Measurements from ENCODE around the gene TOPORS. TPM values are rescaled to one million over a fixed set of nuclear protein-coding genes. Genes with fewer than 3 reads are reported as not detected.
"Not testable (repeated sequence)": the region's sequence is repeated elsewhere in the genome, so short reads cannot be mapped to it uniquely, and the experiment has no call there.

The TOPORS gene
- total and polyA plus RNA-seq, 5 donors from 2014 or later, result 26.9 to 29.8 (median 28.9) TPM

DNA sequence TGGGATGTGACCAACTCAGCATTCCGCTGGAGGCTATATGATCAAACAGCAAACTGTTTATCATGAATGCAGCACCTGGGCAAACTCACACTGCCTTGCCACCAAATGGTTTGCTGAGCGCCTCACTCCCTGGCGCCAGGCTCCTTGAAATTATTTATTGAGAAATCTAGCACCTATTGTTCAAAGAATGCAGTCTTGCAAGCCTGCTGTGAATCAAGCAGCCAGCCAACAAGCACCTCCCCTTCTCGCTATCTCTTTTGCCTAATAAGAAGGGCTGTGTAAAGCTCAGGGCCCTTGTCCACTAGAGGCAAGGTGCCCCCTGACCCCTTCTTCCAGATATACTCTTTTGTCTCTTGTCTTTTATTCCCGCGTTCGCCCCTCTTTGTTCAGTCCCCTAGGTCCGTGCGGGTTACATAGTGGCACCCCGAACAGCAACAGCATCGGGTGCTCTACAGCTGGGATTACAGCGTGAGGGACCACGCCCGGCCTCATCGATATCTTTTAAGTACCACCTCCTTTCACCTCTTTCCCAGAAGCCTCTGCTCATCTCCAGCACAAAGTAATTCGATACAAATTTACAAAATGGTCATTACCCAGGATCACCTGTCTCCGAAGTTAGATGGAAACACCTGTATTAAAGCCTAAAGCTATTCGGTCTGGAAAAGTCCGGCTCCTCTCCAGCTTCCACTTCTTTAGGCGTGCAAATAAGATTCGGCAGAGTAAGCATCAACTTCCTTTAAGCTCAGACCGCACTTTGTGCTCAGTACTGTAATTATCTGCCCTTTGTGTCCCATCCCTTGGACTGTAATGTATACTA lies 27.3 kb downstream of the TOPORS start:
- peak in 2 of 3 donors; percentile 21 to 57 for DNase-seq
- peak overlapping the region; percentile 89 for H3K27ac ChIP-seq (ENCODE audit: insufficient read depth, low read length, poor library complexity, severe bottlenecking)
- H3K4me1 Mint-ChIP-seq, result peaks cover 34 to 64% (median 44%) of the 10 kb centered on the region in 4 donors
- ATAC-seq (ENCODE audit: low read depth in 2 of 2), result peak; percentile 19 to 38
- peak overlapping the region; percentile 83 to 99 (median 87) for H3K27ac Mint-ChIP-seq
- peak overlapping the region; percentile 94 to 98 (median 98) for H3K4me3 Mint-ChIP-seq
- no peaks in the 10 kb centered on the region for H3K27me3 ChIP-seq (ENCODE audit: control insufficient read depth, insufficient read depth, low read length)
- peaks cover 41% of the 10 kb centered on the region for H3K4me1 ChIP-seq (ENCODE audit: control insufficient read depth, insufficient read depth, low read length, poor library complexity, severe bottlenecking)
- no peaks in the 10 kb centered on the region for H3K9me3 ChIP-seq (ENCODE audit: control insufficient read depth in 2 of 2, low read length in 2 of 2)
- no peaks in the 10 kb centered on the region for H3K27me3 Mint-ChIP-seq
- H3K9me3 Mint-ChIP-seq, result peaks cover 0 to 1% (median 0%) of the 10 kb centered on the region in 7 donors
- peak overlapping the region; percentile 98 for H3K4me3 ChIP-seq (ENCODE audit: low read depth, low read length)
- peaks cover 4% of the 10 kb centered on the region for H3K36me3 ChIP-seq (ENCODE audit: control insufficient read depth, insufficient read depth, low read length)
- peaks cover 22% of the 10 kb centered on the region for H3K36me3 Mint-ChIP-seq

DNA sequence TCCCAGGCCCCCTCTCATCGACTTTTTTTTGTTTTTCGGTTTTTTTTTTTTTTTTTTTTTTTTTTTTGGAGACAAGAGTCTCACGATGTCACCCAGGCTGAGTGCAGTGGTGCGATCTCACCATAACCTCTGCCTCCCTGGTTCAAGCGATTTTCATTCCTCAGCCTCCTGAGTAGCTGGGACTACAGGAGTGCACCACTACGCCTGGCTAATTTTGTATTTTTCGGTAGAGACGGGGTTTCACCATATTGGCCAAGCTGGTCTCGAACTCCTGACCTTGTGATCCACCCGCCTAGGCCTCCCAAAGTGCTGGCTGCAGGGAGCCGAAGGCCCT lies 27.9 kb downstream of the TOPORS start:
- ATAC-seq (ENCODE audit: low read depth in 2 of 2); H3K9me3 Mint-ChIP-seq; H3K36me3 ChIP-seq (ENCODE audit: control insufficient read depth, insufficient read depth, low read length); H3K27me3 Mint-ChIP-seq; H3K9me3 ChIP-seq (ENCODE audit: control insufficient read depth in 2 of 2, low read length in 2 of 2); H3K27me3 ChIP-seq (ENCODE audit: control insufficient read depth, insufficient read depth, low read length): not testable (repeated sequence)
- Mint-ChIP-seq H3K27ac (peak overlapping the region; percentile 66 to 95 (median 87)), H3K36me3 (peaks cover 22% of the 10 kb centered on the region), H3K4me3 (peak overlapping the region; percentile 94 to 98 (median 98)), H3K4me1 (peaks cover 34 to 66% (median 46%) of the 10 kb centered on the region in 4 donors)
- H3K4me3 ChIP-seq (ENCODE audit: low read depth, low read length), result peak overlapping the region; percentile 98
- H3K27ac ChIP-seq (ENCODE audit: insufficient read depth, low read length, poor library complexity, severe bottlenecking), result peak overlapping the region; percentile 89
- H3K4me1 ChIP-seq (ENCODE audit: control insufficient read depth, insufficient read depth, low read length, poor library complexity, severe bottlenecking), result peaks cover 41% of the 10 kb centered on the region
- DNase-seq, result peak in 1 of 3 donors; percentile 11

DNA sequence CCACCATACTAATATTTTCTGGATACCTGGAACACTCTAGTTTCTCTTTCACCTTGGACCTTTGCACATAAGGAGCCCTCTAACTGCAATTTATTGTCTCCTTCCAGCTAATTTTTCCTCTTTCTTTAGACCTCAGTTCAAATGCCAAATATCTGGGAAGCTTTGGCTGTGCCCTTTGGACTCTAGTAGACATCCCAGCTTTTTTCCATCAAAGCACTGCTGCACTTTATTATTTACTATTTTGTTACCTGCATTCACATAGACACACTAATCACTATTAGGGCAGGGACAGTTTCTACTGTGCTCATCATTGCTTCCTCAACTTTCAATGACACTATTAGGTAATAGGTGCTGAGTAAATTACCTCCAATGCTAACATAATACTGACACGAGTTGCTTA lies 28.5 kb downstream of the TOPORS start:
- H3K27ac ChIP-seq (ENCODE audit: insufficient read depth, low read length, poor library complexity, severe bottlenecking), result peak overlapping the region; percentile 89
- ATAC-seq (ENCODE audit: low read depth in 2 of 2), result no peak

DNA sequence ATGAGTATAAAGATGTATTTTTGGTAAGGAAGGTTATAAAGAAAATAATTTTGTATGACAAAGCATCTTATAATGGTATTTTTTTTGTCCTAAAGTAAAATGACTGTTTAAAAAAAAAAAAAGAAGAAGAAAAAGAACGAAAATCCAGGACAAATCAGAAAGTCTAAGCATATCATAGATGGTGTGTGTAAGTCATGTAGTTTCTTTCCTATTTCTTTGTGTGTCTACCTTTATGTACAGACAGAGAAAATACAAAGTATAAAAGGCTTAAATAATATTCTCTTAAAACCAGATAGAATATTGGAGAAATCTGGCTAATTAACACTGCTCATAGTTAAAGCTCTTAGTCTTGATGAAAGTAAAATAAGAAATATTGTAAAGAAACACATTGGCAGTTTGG lies 34.1 kb downstream of the TOPORS start:
- peaks cover 25 to 62% (median 46%) of the 10 kb centered on the region in 4 donors for H3K4me1 Mint-ChIP-seq
- peaks cover 0 to 10% (median 1%) of the 10 kb centered on the region in 7 donors for H3K9me3 Mint-ChIP-seq
- Histone ChIP-seq H3K27me3 (ENCODE audit: control insufficient read depth, insufficient read depth, low read length) (no peaks in the 10 kb centered on the region), H3K9me3 (ENCODE audit: control insufficient read depth in 2 of 2, low read length in 2 of 2) (no peaks in the 10 kb centered on the region), H3K4me3 (ENCODE audit: low read depth, low read length) (no peak overlapping the region), H3K27ac (ENCODE audit: insufficient read depth, low read length, poor library complexity, severe bottlenecking) (no peak overlapping the region), H3K4me1 (ENCODE audit: control insufficient read depth, insufficient read depth, low read length, poor library complexity, severe bottlenecking) (peaks cover 9% of the 10 kb centered on the region), H3K36me3 (ENCODE audit: control insufficient read depth, insufficient read depth, low read length) (peaks cover 18% of the 10 kb centered on the region)
- H3K4me3 Mint-ChIP-seq, result peak overlapping the region in 1 of 4 donors; percentile 15
- ATAC-seq (ENCODE audit: low read depth in 2 of 2) (no peak), DNase-seq (no peak)
- H3K27ac Mint-ChIP-seq, result no peak overlapping the region
- H3K36me3 Mint-ChIP-seq, result peaks cover 35% of the 10 kb centered on the region
- H3K27me3 Mint-ChIP-seq, result no peaks in the 10 kb centered on the region

More for the DNA sequence above, 28.5 kb downstream of the TOPORS start:
- Mint-ChIP-seq H3K36me3 (peaks cover 22% of the 10 kb centered on the region), H3K4me3 (peak overlapping the region; percentile 68 to 98 (median 96)), H3K4me1 (peaks cover 34 to 69% (median 46%) of the 10 kb centered on the region in 4 donors), H3K9me3 (peaks cover 0 to 2% (median 0%) of the 10 kb centered on the region in 7 donors), H3K27ac (peak overlapping the region; percentile 66 to 95 (median 87)), H3K27me3 (no peaks in the 10 kb centered on the region)
- Histone ChIP-seq H3K27me3 (ENCODE audit: control insufficient read depth, insufficient read depth, low read length) (no peaks in the 10 kb centered on the region), H3K4me1 (ENCODE audit: control insufficient read depth, insufficient read depth, low read length, poor library complexity, severe bottlenecking) (peaks cover 41% of the 10 kb centered on the region), H3K9me3 (ENCODE audit: control insufficient read depth in 2 of 2, low read length in 2 of 2) (no peaks in the 10 kb centered on the region), H3K4me3 (ENCODE audit: low read depth, low read length) (peak overlapping the region; percentile 64), H3K36me3 (ENCODE audit: control insufficient read depth, insufficient read depth, low read length) (peaks cover 9% of the 10 kb centered on the region)
- DNase-seq, result no peak

DNA sequence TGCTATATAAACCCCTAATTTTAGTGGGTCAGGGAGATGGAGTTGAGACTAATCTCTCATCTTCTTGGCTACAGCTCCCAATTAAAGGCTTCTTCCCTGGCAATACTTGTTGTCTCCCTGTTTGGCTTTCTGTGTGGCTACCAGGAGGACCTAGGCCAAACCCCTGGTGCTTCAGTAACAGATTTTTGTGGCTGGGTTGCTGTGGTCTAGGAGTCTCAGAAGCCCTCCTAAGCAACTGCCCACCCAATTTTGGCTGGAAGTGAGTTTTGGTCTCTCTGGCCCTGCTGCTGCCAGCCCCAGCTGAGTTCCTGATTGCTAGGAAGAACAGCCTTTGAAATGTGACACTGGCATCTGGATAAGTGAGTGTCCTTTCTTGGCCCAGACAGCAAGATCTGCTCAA lies 36.1 kb downstream of the TOPORS start:
- H3K27me3 Mint-ChIP-seq, result no peaks in the 10 kb centered on the region
- peaks cover 0 to 10% (median 3%) of the 10 kb centered on the region in 7 donors for H3K9me3 Mint-ChIP-seq
- H3K4me3 Mint-ChIP-seq, result no peak overlapping the region
- peaks cover 4% of the 10 kb centered on the region for H3K4me1 ChIP-seq (ENCODE audit: control insufficient read depth, insufficient read depth, low read length, poor library complexity, severe bottlenecking)
- H3K27me3 ChIP-seq (ENCODE audit: control insufficient read depth, insufficient read depth, low read length), result no peaks in the 10 kb centered on the region
- peak overlapping the region in 1 of 3 donors; percentile 12 for H3K27ac Mint-ChIP-seq
- H3K27ac ChIP-seq (ENCODE audit: insufficient read depth, low read length, poor library complexity, severe bottlenecking), result no peak overlapping the region
- peaks cover 28 to 61% (median 47%) of the 10 kb centered on the region in 4 donors for H3K4me1 Mint-ChIP-seq
- peaks cover 32% of the 10 kb centered on the region for H3K36me3 Mint-ChIP-seq
- H3K4me3 ChIP-seq (ENCODE audit: low read depth, low read length), result no peak overlapping the region
- H3K36me3 ChIP-seq (ENCODE audit: control insufficient read depth, insufficient read depth, low read length), result peaks cover 16% of the 10 kb centered on the region
- DNase-seq (no peak), ATAC-seq (ENCODE audit: low read depth in 2 of 2) (no peak)
- H3K9me3 ChIP-seq (ENCODE audit: control insufficient read depth in 2 of 2, low read length in 2 of 2), result no peaks in the 10 kb centered on the region

DNA sequence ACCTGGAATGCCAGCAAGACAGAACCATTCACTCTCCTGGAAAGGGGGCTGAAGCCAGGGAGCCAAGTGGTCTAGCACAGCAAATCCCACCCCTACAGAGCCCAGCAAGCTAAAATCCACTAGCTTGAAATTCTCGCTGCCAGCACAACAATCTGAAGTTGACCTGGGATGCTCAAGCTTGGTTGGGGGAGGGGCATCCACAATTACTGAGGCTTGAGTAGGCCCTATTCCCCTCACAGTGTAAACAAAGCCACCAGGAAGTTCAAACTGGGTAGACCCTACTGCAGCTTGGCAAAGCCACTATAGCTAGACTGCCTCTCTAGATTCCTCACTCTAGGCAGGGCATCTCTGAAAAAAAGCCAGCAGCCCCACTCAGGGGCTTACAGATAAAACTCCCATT lies 43.7 kb downstream of the TOPORS start:
- Histone ChIP-seq H3K4me3 (ENCODE audit: low read depth, low read length) (no peak overlapping the region), H3K9me3 (ENCODE audit: control insufficient read depth in 2 of 2, low read length in 2 of 2) (no peaks in the 10 kb centered on the region), H3K27ac (ENCODE audit: insufficient read depth, low read length, poor library complexity, severe bottlenecking) (no peak overlapping the region), H3K36me3 (ENCODE audit: control insufficient read depth, insufficient read depth, low read length) (no peaks in the 10 kb centered on the region), H3K4me1 (ENCODE audit: control insufficient read depth, insufficient read depth, low read length, poor library complexity, severe bottlenecking) (peaks cover 4% of the 10 kb centered on the region), H3K27me3 (ENCODE audit: control insufficient read depth, insufficient read depth, low read length) (no peaks in the 10 kb centered on the region)
- Mint-ChIP-seq H3K27me3 (no peaks in the 10 kb centered on the region), H3K27ac (peak overlapping the region in 1 of 3 donors; percentile 55), H3K36me3 (peaks cover 20% of the 10 kb centered on the region), H3K4me1 (peaks cover 38 to 56% (median 48%) of the 10 kb centered on the region in 4 donors), H3K4me3 (no peak overlapping the region), H3K9me3 (peaks cover 0 to 4% (median 1%) of the 10 kb centered on the region in 7 donors)
- no peak for DNase-seq
- ATAC-seq (ENCODE audit: low read depth in 2 of 2), result no peak

DNA sequence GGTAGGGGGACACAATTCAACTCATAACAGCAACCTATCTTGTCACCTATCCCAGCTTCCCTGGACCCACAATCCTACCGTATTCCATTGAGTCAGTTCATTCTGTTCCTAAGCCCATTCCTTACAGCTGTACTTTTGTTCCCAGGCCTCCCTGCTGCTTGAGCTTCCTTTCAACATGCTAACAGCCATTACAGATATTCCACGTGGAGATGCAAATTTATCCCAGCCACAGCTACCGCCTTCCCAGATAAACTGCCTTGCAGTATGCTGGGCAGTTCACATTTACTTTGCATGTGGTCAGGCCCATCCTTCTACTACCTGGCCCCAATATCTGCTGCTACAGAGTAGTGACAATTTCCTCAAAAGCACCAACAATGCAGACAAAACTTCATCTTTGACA lies 49.4 kb downstream of the TOPORS start:
- H3K9me3 Mint-ChIP-seq, result no peaks in the 10 kb centered on the region
- DNase-seq (no peak), ATAC-seq (ENCODE audit: low read depth in 2 of 2) (no peak)
- peaks cover 34% of the 10 kb centered on the region for H3K36me3 ChIP-seq (ENCODE audit: control insufficient read depth, insufficient read depth, low read length)
- H3K4me1 Mint-ChIP-seq, result peaks cover 10 to 29% (median 14%) of the 10 kb centered on the region in 4 donors
- H3K27me3 ChIP-seq (ENCODE audit: control insufficient read depth, insufficient read depth, low read length), result no peaks in the 10 kb centered on the region
- H3K27ac ChIP-seq (ENCODE audit: insufficient read depth, low read length, poor library complexity, severe bottlenecking), result no peak overlapping the region
- no peaks in the 10 kb centered on the region for H3K27me3 Mint-ChIP-seq
- H3K4me3 Mint-ChIP-seq, result no peak overlapping the region
- no peak overlapping the region for H3K4me3 ChIP-seq (ENCODE audit: low read depth, low read length)
- peaks cover 34% of the 10 kb centered on the region for H3K36me3 Mint-ChIP-seq
- H3K9me3 ChIP-seq (ENCODE audit: control insufficient read depth in 2 of 2, low read length in 2 of 2), result no peaks in the 10 kb centered on the region
- H3K27ac Mint-ChIP-seq, result no peak overlapping the region
- no peaks in the 10 kb centered on the region for H3K4me1 ChIP-seq (ENCODE audit: control insufficient read depth, insufficient read depth, low read length, poor library complexity, severe bottlenecking)

Data from CD4-positive, CD25-positive, alpha-beta regulatory T cell (primary cell).